ENCODE results near the gene LTA.

Gene LTA

DNA sequence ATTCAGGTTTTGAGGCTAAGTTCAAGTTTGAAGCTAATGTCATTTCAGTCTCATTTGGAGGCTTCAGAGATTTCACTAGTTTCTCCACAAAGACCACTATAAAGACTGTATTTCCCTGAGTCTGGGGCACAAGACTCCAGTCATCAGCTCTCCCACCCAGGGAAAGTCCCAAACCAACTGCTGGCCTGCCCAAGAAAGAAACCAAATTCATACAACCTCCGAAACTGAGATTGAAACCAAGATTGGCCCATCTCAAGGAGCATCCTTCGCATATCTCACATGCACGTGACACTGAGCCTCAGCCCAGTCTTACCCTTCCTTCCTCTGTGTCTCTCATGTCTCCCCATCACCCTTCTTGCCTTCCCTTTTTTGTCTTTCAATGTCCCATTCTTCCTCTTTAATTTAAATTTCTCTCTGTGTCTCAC lies 3.5 kb upstream of the LTA start:
- DNase-seq (ENCODE audit: low read depth in 2 of 3, low spot score in 1 of 3), result peak in 2 of 3 donors; percentile 65 to 76

DNA sequence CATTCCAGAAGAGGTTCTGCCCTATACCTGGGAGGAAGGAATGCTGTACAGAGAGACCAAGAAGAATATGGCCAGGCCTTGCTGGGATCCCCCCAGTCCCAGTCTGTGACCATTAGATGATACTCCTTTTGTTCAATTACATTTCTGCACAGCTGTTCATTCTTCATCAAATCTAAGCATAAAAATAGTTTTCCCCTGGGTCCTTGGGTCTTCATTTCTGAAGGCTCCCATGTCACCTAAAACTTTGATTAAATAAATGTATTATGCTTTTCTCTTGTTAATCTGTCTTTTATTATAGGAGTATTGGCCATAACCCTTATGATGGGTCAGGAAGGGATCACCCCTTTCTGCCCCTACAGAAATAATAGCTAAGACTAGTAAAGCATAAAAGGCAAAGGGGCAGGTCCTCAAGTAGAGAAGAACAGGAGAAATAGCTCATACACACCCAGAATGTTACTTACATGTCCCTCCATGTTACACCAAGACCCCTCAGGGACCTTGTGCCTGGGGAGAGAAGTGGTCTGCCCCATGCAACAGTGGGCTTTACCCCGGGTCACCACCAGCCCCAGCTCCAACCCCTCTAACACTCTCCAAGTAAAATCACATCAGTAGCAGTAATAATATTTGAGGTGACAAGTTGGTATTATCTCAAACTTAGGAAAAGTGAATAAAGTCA lies 2.1 kb upstream of the LTA start:
- no peak for DNase-seq (ENCODE audit: low read depth in 2 of 3, low spot score in 1 of 3)

DNA sequence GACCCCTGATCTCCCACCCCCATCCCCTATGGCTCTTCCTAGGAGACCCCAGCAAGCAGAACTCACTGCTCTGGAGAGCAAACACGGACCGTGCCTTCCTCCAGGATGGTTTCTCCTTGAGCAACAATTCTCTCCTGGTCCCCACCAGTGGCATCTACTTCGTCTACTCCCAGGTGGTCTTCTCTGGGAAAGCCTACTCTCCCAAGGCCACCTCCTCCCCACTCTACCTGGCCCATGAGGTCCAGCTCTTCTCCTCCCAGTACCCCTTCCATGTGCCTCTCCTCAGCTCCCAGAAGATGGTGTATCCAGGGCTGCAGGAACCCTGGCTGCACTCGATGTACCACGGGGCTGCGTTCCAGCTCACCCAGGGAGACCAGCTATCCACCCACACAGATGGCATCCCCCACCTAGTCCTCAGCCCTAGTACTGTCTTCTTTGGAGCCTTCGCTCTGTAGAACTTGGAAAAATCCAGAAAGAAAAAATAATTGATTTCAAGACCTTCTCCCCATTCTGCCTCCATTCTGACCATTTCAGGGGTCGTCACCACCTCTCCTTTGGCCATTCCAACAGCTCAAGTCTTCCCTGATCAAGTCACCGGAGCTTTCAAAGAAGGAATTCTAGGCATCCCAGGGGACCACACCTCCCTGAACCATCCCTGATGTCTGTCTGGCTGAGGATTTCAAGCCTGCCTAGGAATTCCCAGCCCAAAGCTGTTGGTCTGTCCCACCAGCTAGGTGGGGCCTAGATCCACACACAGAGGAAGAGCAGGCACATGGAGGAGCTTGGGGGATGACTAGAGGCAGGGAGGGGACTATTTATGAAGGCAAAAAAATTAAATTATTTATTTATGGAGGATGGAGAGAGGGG lies 1.4 kb downstream of the LTA start:
- no peak for DNase-seq (ENCODE audit: low read depth in 2 of 3, low spot score in 1 of 3)

DNA sequence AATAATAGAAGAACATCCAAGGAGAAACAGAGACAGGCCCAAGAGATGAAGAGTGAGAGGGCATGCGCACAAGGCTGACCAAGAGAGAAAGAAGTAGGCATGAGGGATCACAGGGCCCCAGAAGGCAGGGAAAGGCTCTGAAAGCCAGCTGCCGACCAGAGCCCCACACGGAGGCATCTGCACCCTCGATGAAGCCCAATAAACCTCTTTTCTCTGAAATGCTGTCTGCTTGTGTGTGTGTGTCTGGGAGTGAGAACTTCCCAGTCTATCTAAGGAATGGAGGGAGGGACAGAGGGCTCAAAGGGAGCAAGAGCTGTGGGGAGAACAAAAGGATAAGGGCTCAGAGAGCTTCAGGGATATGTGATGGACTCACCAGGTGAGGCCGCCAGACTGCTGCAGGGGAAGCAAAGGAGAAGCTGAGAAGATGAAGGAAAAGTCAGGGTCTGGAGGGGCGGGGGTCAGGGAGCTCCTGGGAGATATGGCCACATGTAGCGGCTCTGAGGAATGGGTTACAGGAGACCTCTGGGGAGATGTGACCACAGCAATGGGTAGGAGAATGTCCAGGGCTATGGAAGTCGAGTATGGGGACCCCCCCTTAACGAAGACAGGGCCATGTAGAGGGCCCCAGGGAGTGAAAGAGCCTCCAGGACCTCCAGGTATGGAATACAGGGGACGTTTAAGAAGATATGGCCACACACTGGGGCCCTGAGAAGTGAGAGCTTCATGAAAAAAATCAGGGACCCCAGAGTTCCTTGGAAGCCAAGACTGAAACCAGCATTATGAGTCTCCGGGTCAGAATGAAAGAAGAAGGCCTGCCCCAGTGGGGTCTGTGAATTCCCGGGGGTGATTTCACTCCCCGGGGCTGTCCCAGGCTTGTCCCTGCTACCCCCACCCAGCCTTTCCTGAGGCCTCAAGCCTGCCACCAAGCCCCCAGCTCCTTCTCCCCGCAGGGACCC lies 2.3 kb downstream of the LTA start:
- peak in 1 of 3 donors; percentile 61 for DNase-seq (ENCODE audit: low read depth in 2 of 3, low spot score in 1 of 3)

DNA sequence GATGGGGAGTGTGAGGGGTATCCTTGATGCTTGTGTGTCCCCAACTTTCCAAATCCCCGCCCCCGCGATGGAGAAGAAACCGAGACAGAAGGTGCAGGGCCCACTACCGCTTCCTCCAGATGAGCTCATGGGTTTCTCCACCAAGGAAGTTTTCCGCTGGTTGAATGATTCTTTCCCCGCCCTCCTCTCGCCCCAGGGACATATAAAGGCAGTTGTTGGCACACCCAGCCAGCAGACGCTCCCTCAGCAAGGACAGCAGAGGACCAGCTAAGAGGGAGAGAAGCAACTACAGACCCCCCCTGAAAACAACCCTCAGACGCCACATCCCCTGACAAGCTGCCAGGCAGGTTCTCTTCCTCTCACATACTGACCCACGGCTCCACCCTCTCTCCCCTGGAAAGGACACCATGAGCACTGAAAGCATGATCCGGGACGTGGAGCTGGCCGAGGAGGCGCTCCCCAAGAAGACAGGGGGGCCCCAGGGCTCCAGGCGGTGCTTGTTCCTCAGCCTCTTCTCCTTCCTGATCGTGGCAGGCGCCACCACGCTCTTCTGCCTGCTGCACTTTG lies 3.3 kb downstream of the LTA start, which contains the start of gene TNF:
TSS of gene TNF (plus strand) at position 231 of the 567 bp plus-strand sequence. CDS start at position 408, 177 bp downstream.
- peak; percentile 84 to 93 (median 89) for DNase-seq (ENCODE audit: low read depth in 2 of 3, low spot score in 1 of 3)

DNA sequence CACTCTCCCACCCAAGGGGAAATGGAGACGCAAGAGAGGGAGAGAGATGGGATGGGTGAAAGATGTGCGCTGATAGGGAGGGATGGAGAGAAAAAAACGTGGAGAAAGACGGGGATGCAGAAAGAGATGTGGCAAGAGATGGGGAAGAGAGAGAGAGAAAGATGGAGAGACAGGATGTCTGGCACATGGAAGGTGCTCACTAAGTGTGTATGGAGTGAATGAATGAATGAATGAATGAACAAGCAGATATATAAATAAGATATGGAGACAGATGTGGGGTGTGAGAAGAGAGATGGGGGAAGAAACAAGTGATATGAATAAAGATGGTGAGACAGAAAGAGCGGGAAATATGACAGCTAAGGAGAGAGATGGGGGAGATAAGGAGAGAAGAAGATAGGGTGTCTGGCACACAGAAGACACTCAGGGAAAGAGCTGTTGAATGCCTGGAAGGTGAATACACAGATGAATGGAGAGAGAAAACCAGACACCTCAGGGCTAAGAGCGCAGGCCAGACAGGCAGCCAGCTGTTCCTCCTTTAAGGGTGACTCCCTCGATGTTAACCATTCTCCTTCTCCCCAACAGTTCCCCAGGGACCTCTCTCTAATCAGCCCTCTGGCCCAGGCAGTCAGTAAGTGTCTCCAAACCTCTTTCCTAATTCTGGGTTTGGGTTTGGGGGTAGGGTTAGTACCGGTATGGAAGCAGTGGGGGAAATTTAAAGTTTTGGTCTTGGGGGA lies 4.0 kb downstream of the LTA start:
- no peak for DNase-seq (ENCODE audit: low read depth in 2 of 3, low spot score in 1 of 3)

DNA sequence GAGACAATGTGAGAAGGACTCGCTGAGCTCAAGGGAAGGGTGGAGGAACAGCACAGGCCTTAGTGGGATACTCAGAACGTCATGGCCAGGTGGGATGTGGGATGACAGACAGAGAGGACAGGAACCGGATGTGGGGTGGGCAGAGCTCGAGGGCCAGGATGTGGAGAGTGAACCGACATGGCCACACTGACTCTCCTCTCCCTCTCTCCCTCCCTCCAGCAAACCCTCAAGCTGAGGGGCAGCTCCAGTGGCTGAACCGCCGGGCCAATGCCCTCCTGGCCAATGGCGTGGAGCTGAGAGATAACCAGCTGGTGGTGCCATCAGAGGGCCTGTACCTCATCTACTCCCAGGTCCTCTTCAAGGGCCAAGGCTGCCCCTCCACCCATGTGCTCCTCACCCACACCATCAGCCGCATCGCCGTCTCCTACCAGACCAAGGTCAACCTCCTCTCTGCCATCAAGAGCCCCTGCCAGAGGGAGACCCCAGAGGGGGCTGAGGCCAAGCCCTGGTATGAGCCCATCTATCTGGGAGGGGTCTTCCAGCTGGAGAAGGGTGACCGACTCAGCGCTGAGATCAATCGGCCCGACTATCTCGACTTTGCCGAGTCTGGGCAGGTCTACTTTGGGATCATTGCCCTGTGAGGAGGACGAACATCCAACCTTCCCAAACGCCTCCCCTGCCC lies 4.9 kb downstream of the LTA start:
- DNase-seq (ENCODE audit: low read depth in 2 of 3, low spot score in 1 of 3), result no peak

DNA sequence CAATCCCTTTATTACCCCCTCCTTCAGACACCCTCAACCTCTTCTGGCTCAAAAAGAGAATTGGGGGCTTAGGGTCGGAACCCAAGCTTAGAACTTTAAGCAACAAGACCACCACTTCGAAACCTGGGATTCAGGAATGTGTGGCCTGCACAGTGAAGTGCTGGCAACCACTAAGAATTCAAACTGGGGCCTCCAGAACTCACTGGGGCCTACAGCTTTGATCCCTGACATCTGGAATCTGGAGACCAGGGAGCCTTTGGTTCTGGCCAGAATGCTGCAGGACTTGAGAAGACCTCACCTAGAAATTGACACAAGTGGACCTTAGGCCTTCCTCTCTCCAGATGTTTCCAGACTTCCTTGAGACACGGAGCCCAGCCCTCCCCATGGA lies 5.5 kb downstream of the LTA start:
- no peak for DNase-seq (ENCODE audit: low read depth in 2 of 3, low spot score in 1 of 3)

DNA sequence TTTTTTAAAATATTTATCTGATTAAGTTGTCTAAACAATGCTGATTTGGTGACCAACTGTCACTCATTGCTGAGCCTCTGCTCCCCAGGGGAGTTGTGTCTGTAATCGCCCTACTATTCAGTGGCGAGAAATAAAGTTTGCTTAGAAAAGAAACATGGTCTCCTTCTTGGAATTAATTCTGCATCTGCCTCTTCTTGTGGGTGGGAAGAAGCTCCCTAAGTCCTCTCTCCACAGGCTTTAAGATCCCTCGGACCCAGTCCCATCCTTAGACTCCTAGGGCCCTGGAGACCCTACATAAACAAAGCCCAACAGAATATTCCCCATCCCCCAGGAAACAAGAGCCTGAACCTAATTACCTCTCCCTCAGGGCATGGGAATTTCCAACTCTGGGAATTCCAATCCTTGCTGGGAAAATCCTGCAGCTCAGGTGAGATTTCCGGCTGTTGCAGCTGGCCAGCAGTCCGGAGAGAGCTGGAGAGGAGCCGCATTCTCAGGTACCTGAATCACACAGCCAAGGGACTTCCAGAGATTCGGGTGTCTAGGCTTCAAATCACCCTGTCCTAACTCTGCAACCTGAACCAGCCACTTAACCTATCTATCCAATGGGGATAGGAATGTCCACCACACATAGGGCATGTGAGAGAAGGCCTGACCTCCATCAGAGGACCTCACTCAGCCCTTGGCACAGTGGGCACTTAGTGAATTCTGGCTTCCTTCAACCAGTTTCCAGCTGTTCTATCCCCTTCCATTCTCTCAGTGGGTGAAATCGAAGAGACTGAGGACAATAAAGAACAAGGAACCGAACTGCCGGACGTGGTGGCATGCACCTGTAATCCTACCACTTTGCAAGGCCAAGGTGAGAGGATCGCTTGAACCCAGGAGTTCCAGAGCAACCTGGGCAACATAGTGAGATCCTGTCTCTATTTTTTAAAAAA lies 6.4 kb downstream of the LTA start:
- no peak for DNase-seq (ENCODE audit: low read depth in 2 of 3, low spot score in 1 of 3)

DNA sequence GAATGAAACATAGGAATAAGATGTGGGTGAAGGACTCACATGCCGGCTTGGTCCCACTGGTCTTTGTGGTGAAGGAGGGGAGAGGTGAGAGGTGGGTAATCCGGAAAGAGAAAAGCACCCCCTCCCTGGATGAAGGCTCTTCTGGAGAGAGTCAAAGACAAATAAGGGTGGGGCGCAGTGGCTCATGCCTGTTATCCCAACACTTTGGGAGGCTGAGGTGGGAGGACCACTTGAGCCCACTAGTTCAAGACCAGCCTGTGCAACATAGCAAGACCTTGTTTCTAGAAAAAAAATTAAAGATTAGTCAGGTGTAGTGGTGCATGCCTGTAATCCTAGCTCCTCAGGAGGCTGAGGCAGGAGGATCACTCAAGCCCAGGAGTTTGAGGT lies 7.0 kb downstream of the LTA start:
- DNase-seq (ENCODE audit: low read depth in 2 of 3, low spot score in 1 of 3), result no peak

DNA sequence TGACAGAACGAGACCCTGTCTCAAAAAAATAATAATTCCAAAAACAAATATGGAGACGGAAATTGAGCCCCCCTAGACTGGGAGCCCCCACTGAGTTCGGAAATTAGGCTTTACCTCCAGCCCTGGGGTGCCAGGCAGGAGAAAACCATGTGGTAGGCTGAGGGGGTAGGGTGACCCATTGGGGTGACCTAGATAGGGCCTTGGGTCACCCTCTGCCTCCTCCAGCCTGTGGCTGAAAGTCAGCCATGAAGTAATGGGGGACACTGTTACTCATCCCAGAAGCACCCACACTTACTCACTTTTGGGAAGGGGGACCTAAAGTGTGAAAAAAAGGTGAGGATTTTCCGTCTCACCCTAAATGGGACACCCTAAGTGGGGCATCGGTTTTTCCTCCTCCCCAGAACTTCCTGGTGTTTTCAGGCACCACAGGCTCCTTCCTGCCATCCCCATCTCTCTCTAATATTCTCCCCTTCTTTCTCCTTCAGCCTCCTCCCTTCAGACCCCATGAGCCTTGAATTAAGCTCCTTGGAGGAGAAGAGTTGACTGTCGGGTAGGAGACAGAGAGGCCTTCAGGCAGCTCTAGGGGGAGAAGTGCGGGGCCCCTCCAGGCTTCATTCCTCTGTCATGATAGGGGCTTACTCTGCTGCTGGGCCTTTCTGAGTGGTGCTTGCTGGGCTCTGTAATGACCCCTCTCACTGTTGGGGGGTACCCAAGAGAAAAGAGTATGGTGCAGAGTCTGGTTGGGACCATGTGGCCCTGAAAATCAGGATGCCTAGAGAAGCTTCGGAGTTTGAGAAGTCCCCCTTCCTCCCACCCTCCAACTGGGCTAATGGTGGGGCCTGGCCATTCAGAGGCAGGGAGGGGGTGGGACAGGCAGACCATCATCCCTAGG lies 7.7 kb downstream of the LTA start:
- DNase-seq (ENCODE audit: low read depth in 2 of 3, low spot score in 1 of 3), result no peak

DNA sequence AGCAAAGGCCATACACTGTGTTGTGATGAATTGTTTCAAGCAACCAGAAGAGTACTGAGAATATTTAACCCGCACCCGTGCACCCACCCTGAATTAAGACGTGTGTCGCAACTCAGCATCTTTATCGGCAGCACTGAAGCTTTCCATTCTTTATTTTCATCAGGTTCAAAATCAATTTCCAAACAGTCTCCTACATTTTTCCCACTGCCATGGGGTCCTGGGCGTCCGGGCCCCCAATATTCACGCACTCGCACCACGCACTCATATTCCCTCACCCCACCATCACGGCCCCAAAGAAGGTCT lies 8.3 kb downstream of the LTA start:
- no peak for DNase-seq (ENCODE audit: low read depth in 2 of 3, low spot score in 1 of 3)

DNA sequence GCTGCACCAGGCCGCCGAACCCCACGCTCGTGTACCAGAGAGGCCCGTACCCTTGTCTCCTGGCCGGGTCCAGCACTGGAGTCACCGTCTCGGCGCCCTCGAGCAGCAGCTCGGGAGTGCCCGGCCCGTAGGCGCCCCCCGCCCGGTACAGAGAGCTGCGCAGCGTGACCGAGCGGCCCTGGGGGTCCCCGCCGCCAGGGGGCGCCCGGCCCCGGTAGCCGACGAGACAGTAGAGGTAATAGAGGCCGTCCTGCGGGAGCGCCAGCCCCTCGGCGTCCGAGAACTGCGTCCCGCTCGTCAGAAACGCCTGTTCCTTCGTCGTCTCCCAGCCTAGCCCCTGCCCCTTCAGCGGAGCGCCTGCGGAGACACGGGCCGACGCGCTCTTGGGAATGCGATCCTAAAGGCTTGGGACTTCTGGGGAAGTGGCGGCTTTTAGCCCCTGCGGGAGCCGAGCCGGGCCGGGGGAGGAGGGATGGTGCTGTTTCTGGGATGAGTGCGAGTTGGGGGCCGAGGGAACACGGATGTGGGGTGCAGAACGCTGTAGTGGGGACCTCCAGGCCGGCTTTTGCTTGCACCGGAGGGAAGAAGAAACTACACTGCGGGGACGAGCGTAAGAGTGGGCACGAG lies 8.8 kb downstream of the LTA start:
- peak; percentile 78 to 88 (median 83) for DNase-seq (ENCODE audit: low read depth in 2 of 3, low spot score in 1 of 3)

DNA sequence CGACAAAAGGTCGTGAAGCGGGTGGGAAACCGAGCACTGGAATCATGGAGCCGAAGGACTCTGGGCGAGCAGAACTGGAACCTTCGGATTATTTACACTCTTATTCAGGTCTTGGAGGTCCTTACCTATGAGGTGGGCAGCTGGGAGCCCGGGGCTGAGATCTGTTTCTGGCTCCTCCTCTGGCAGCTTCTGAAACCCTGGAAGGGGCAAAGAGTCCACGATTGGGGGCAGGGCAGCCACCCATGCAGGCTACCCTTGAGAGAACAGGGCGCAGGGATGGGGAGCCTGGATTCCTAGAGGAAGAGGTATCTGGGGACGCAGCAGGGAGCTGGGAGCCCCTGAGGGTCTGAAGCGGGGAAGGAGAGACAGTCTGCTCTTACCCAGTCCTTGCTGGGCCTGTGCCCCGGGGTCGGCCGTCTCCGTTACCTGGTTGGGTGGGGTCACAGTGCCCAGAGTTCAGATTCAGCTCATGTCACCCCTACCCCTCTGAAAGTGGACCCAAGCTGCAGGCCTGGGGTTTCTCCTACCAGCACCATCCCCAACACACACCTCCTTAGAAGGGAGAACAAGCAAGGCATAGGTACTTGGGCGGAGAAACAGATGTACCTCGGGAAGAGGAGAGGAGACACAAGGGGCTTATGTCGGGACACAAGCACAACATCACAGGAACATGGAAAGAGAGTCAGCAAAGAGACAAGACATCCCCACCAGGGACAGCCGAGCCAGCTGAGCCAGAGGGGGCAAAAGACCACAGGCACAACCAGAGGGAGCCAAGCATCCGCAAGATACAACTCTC lies 9.5 kb downstream of the LTA start:
- DNase-seq (ENCODE audit: low read depth in 2 of 3, low spot score in 1 of 3), result no peak

DNA sequence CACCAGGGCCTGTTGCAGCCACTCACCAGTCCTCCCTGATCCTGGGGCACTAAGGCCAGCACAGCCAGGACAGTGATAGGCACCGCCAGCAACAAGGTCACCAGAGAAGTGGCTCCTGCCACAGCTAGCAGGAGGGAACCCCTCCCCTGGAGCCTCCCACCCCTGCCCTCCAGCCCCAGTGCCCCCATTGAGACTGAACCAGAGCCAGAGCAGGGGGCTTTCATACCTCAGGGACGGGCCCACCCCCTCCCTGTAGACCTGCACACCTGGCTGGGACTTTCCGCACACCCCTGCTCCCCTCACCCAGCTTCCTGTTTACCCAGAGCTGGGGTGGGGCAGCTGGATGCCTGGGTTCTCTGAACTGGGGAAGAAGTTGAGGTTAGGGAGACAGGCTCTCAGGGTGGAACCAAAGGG lies 10.1 kb downstream of the LTA start, which contains the start of gene LTB:
TSS of gene LTB (minus strand) at position 195 of the 414 bp plus-strand sequence. CDS start at position 188, 7 bp downstream.
- DNase-seq (ENCODE audit: low read depth in 2 of 3, low spot score in 1 of 3), result no peak

DNA sequence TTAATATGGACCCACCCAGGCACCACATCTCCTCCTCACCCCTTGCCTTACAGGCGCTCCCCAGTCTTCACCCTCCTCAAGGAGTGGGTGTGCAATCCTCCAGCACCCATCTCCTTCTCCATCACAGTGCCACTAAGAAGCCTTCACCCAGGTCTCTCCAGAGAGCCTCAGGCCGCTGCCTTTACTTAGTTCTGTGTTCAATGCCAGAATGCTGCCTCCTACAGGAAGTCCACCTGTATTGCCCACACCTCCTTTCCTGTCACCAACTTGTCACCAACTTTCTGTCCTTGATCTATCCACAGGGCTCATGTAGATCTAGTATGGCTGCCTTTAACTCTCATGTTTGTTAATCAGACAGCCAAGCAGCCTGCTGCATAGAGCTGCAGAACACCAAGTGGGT lies 13.4 kb downstream of the LTA start:
- DNase-seq (ENCODE audit: low read depth in 2 of 3, low spot score in 1 of 3), result no peak
